ELF-1 (cell line): Measurements from ENCODE around the gene EOMES.

Source experiments
- DNase-seq: peaks from one replicate; pipeline ENCODE4 v3.0.0-alpha.2; 2016; ENCODE audit warnings: low read depth, low spot score

The EOMES gene

GRCh38 chr3:27681249-27681748 is 40.8 kb downstream of the EOMES start:
- peak; percentile 85 for DNase-seq

GRCh38 chr3:27680517-27681246 is 41.4 kb downstream of the EOMES start:
- peak; percentile 81 for DNase-seq

GRCh38 chr3:27679691-27680090 is 42.4 kb downstream of the EOMES start:
- DNase-seq, result no peak

- no peak for DNase-seq
These were observed 43.9 kb downstream of the EOMES start for GRCh38 chr3:27678234-27678633.

- no peak for DNase-seq
These were observed 44.6 kb downstream of the EOMES start for GRCh38 chr3:27677565-27677964.

- no peak for DNase-seq
These were observed 46.8 kb downstream of the EOMES start for GRCh38 chr3:27675287-27675686.

- DNase-seq, result no peak
These were observed 48.4 kb downstream of the EOMES start for GRCh38 chr3:27673701-27674100.

GRCh38 chr3:27671101-27671500 is 51.0 kb downstream of the EOMES start:
- no peak for DNase-seq

GRCh38 chr3:27670619-27671018 is 51.5 kb downstream of the EOMES start:
- no peak for DNase-seq

- no peak for DNase-seq
These were observed 52.5 kb downstream of the EOMES start for GRCh38 chr3:27669591-27669990.

- DNase-seq, result no peak
These were observed 54.4 kb downstream of the EOMES start for GRCh38 chr3:27667751-27668150.

GRCh38 chr3:27666708-27667107 is 55.4 kb downstream of the EOMES start:
- DNase-seq, result peak; percentile 62

GRCh38 chr3:27666272-27666671 is 55.9 kb downstream of the EOMES start:
- peak; percentile 15 for DNase-seq
